K562 (cell line): ENCODE data around the gene FDX2. TPM values are rescaled to one million over a fixed set of nuclear protein-coding genes. Genes with fewer than 3 reads are reported as not detected.

Experiments used
- ATAC-seq: fragments of 200-7000 bp; cut with Tn5 transposase; 3 replicates; pipeline ENCODE4 v1.9.1; 2020; ENCODE audit warnings: moderate library complexity
- BruUV-seq: library from RNA; stranded (reverse); fragments of 400-500 nt; replicated peaks from 2 replicates; lab custom pipeline; 2021; lab: Mats Ljungman, UMichigan
- CTCF ChIA-PET: fragments of 300-600 bp; formaldehyde crosslinking; extraction: SDS; loops from one replicate; lab custom pipeline; 2021; ENCODE audit warnings: low intra/inter-chr PET ratio; lab: Yijun Ruan, JAX
- POLR2A ChIA-PET: fragments of 300-600, 350-650 bp; sonication (Branson Sonifier 250); formaldehyde crosslinking; extraction: SDS; loops from one replicate; lab custom pipeline; 2021; ENCODE audit warnings: antibody characterized with exemption, inconsistent platforms; lab: Yijun Ruan, JAX
- DNase-seq, 4 experiments: peaks; one replicate each; pipeline versions ENCODE4 v3.0.0 to v3.0.0-alpha.2; 2011 to 2018; ENCODE audit warnings: low spot score in 3 of 4, mixed read lengths in 3 of 4; ENCODE audit errors: extremely low read depth in 1 of 4
- FAIRE-seq: peaks from 2 replicates; lab custom pipeline; 2011; peaks lifted over from hg19 to GRCh38; lab: Jason Lieb, UNC
- H2AFZ ChIP-seq: 2 replicates; pipeline ENCODE4 v1.6.0; 2011; ENCODE audit warnings: low read depth, low read length, control low read depth, inconsistent platforms
- H3K27ac ChIP-seq: fragments of 200-600 bp; 3 replicates; pipeline ENCODE4 v1.8.0; 2011; ENCODE audit warnings: low read depth, mild to moderate bottlenecking, control low read depth, inconsistent platforms, low read length, moderate library complexity, mixed read lengths; ENCODE audit errors: extremely low read depth
- H3K27me3 ChIP-seq, 2 experiments: fragments of 300-600 bp in 1 of 2; 2 replicates in 1 of 2; 3 replicates in 1 of 2; pipeline versions ENCODE4 v1.6.0 to v1.8.0; 2011; ENCODE audit warnings: inconsistent platforms in 2 of 2, low read length in 2 of 2, mild to moderate bottlenecking in 1 of 2, mixed read lengths in 1 of 2, moderate library complexity in 1 of 2; ENCODE audit not compliant: control insufficient read depth in 2 of 2, insufficient read depth in 2 of 2
- H3K36me3 ChIP-seq: fragments of 300-600 bp; 3 replicates; pipeline ENCODE4 v1.8.0; 2011; ENCODE audit warnings: mild to moderate bottlenecking, low read length, inconsistent platforms; ENCODE audit not compliant: control insufficient read depth, insufficient read depth
- H3K4me1 ChIP-seq, 2 experiments: fragments of 200-600 bp in 1 of 2; replicated peaks in 1 of 2; 2 replicates in 1 of 2; 3 replicates in 1 of 2; pipeline versions ENCODE4 v1.5.1 to v1.8.0; 2011; ENCODE audit warnings: inconsistent platforms in 2 of 2, low read length in 2 of 2, mild to moderate bottlenecking in 1 of 2, mixed read lengths in 1 of 2, moderate library complexity in 1 of 2; ENCODE audit not compliant: control insufficient read depth in 2 of 2, insufficient read depth in 2 of 2
- H3K4me2 ChIP-seq: 2 replicates; pipeline ENCODE4 v1.6.1; 2011; ENCODE audit warnings: low read length, control low read depth, inconsistent platforms, mixed read lengths; ENCODE audit not compliant: insufficient read depth
- H3K4me3 ChIP-seq: fragments of 200-600 bp; sonication (generic), shearing (Covaris generic); 2 replicates; pipeline ENCODE4 v1.5.1; 2016; ENCODE audit warnings: control low read depth, inconsistent platforms
- H3K79me2 ChIP-seq: fragments of 200-600 bp; 3 replicates; pipeline ENCODE4 v1.8.0; 2011; ENCODE audit warnings: low read length, inconsistent platforms; ENCODE audit not compliant: control insufficient read depth, insufficient read depth
- H3K9ac ChIP-seq, 2 experiments: 2 replicates each; pipeline versions ENCODE4 v1.6.0 to v1.6.1; 2011; ENCODE audit warnings: low read depth in 2 of 2, low read length in 2 of 2, control low read depth in 1 of 2, inconsistent platforms in 1 of 2, mild to moderate bottlenecking in 1 of 2, mixed read lengths in 1 of 2; ENCODE audit not compliant: insufficient read depth in 1 of 2
- H3K9me1 ChIP-seq: one replicate; pipeline ENCODE4 v1.6.0; 2011; ENCODE audit warnings: inconsistent platforms, mild to moderate bottlenecking, low read length, moderate library complexity; ENCODE audit not compliant: control insufficient read depth, insufficient read depth
- H3K9me3 ChIP-seq: replicated peaks from 2 replicates; pipeline ENCODE4 v1.5.1; 2011; ENCODE audit warnings: low read depth, low read length, inconsistent platforms; ENCODE audit not compliant: control insufficient read depth, insufficient read depth
- H4K20me1 ChIP-seq: replicated peaks from 2 replicates; pipeline ENCODE4 v1.6.1; 2011; ENCODE audit warnings: low read length, inconsistent platforms, mixed read lengths; ENCODE audit not compliant: control insufficient read depth, insufficient read depth
- ADNP ChIP-seq: fragments of 200-800 bp; sonication (Bioruptor generic); IDR thresholded peaks from 2 replicates; pipeline ENCODE4 v1.6.1; 2016; ENCODE audit warnings: missing genetic modification characterization, missing compliant biosample characterization
- ARID3A ChIP-seq: IDR thresholded peaks from 2 replicates; pipeline ENCODE4 v1.6.1; 2012; ENCODE audit warnings: low read depth, low read length, improper control_type of control experiment, borderline replicate concordance
- BCOR ChIP-seq: fragments of 450-650 bp; IDR thresholded peaks from 2 replicates; pipeline ENCODE4 v1.6.1; 2016
- TAF9B ChIP-seq: fragments of 450-650 bp; IDR thresholded peaks from 2 replicates; pipeline ENCODE4 v1.6.1; 2018; ENCODE audit warnings: mild to moderate bottlenecking; ENCODE audit not compliant: partially characterized antibody
- ZMIZ1 ChIP-seq, 2 experiments: fragments of 150-350 bp in 1 of 2; IDR thresholded peaks; 2 replicates each; pipeline ENCODE4 v1.6.1; 2012 to 2016; ENCODE audit warnings: low read depth in 2 of 2, low read length in 2 of 2, mild to moderate bottlenecking in 1 of 2, moderate library complexity in 1 of 2
- WGBS: fragments of 100-300 bp; shearing (Covaris generic); methylation state at CpG from one replicate; pipeline ENCODE4 v1.1.6; 2016; ENCODE audit warnings: low coverage, mixed read lengths; ENCODE audit not compliant: insufficient coverage; ENCODE audit errors: missing lambda C conversion rate; 5-methylcytosine and 5-hydroxymethylcytosine counted together
- in situ Hi-C: fragments of 300-500 bp; cut with MboI; formaldehyde crosslinking; loops from 4 replicates; pipeline ENCODE4 v1.15.0; 2018; ENCODE audit warnings: inconsistent platforms, mixed read lengths
- intact Hi-C: fragments of 100-400 bp; cut with micrococcal nuclease; formaldehyde crosslinking; loops from 2 replicates; pipeline ENCODE4 v1.14.2; 2022
- polyA plus RNA-seq, 8 experiments: library from polyadenylated mRNA; depleted of rRNA in 4 of 8; stranded (reverse) in 5 of 8; unstranded in 3 of 8; fragments of >200 nt; fragmentation: Nextera tagmentation in 2 of 8; fragmentation: Illumina TruSeq in 1 of 8; extraction: Ambion mirVana in 2 of 8; extraction: Trizol in 1 of 8; gene quantifications; 2 replicates each; pipeline versions ENCODE4 v1.2.1 to v1.2.3, GENCODE V29; 2011 to 2014; ENCODE audit warnings: inconsistent platforms in 1 of 8, missing spikeins in 1 of 8
- total RNA-seq, 7 experiments: library from RNA; depleted of rRNA in 6 of 7; stranded (reverse); fragments of >200 nt in 6 of 7; fragmentation: Illumina TruSeq in 2 of 7; extraction: Trizol in 2 of 7; gene quantifications; 2 replicates each; pipeline versions ENCODE4 v1.2.1 to v1.2.3, GENCODE V29; 2011 to 2021; ENCODE audit warnings: low replicate concordance in 1 of 7

The FDX2 gene
- total and polyA plus RNA-seq, 9 of the 15 experiments (the other 6 are each of a cell fraction or from before 2014, with no cell fraction given): 2.5 to 49.8 (median 29.7) TPM

- in situ Hi-C loops (no loop called here), intact Hi-C loops (no loop called here)
- no peak overlapping the region for H3K9ac ChIP-seq
- H3K36me3 ChIP-seq: peaks cover 29% of the 10 kb centered on the region; the same call in 1 of the 3 replicates
- no peaks in the 10 kb centered on the region for H4K20me1 ChIP-seq
- ATAC-seq (no peak), FAIRE-seq (no peak), DNase-seq (no peak)
- CTCF ChIA-PET: no interaction called here
- no TSS peak for BruUV-seq
- H3K4me3 ChIP-seq: no peak overlapping the region
- 79% methylated on average over 4 of the region's 5 CpGs for WGBS
- no peaks in the 10 kb centered on the region for H3K79me2 ChIP-seq
- H3K4me1 ChIP-seq: peaks cover 39 to 69% of the 10 kb centered on the region in 2 experiments; a peak in 4 of 5 replicates
- no peaks in the 10 kb centered on the region for H3K27me3 ChIP-seq
- H3K4me2 ChIP-seq: no peak overlapping the region
- H3K27ac ChIP-seq: no peak overlapping the region
- H3K9me3 ChIP-seq: no peaks in the 10 kb centered on the region
- H2AFZ ChIP-seq: no peak overlapping the region
- no peaks in the 10 kb centered on the region for H3K9me1 ChIP-seq
- POLR2A ChIA-PET: interaction anchor here (0.6 to 3.6 kb wide), 5 partner anchors 9 to 50 kb away, joined by 3 to 17 read pairs (median 3); partner anchors contain the start of gene FDX2
- TF ChIP-seq ADNP (peak; percentile 83), TAF9B (no peak), ZMIZ1 (IDR thresholded peaks at IDR 0.05; ENCODE audit: low read depth in 2 of 2, low read length in 2 of 2) (no peak), BCOR (peak; percentile 88), ARID3A (no peak)
These were observed 9.5 kb downstream of the FDX2 start for GRCh38 chr19:10306327-10306726.
